Stimulated activated CD4-positive, alpha-beta T cell treated with anti-CD3 and anti-CD28 coated beads, Interleukin-4, amount 100 ng/mL, for 24 hours (primary cell): Measurements from ENCODE around the gene UBE2O.

Source experiments
- DNase-seq: peaks from one replicate; pipeline ENCODE4 v3.0.0-alpha.2; 2020

UBE2O gene

DNA sequence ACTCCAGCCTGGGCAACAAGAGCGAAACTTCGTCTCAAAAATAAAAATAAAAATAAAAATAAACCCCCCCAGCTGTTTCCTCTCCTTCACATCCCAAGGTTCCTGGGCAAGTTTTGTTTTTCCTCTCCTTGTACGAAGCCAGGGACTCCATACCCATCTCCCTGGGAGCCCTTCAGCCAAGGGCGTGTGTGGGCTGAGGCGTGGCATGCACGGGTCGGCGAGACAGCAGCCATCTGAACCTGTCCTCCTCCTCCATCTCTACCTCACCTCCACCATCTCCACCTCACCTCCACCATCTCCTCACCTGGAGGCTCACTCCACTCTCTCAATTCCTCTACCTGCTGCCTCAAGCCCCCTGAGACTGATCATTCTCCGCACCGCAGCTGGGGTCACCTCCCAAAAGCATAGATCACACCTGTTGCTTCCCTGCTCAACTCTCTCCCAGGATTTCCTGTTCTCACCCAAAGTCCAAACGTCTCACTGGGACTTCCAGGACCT is 31.3 kb upstream of the UBE2O start:
- no peak for DNase-seq

DNA sequence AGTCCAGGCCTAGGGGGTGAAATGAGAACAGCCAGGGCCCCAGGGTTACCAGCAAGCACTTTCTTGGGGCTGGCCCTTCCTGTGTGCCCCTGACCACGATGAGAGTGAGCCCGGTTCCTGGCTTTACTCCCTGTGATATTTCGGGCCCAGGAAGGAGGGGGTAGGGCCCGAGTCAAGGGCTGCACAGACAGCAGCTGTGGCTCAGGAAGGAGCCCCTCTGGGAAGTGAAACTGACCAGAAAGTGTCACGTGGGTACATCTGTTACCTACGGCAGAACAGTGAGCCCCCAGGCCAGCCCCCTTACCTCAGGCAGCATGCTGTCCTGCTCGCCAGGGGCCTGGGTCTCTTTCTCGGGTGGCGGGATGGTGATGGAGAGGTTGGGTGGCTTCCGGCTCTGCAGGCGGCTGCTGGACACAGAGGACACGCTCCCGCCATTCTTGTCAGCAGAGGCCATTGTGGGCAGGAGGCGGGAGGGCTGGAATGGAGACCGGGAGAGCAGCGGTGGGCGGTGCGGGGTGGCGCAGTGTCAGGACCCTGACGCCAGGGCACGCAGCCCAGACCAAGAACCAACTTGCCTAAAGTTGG is 28.2 kb upstream of the UBE2O start:
- no peak for DNase-seq

DNA sequence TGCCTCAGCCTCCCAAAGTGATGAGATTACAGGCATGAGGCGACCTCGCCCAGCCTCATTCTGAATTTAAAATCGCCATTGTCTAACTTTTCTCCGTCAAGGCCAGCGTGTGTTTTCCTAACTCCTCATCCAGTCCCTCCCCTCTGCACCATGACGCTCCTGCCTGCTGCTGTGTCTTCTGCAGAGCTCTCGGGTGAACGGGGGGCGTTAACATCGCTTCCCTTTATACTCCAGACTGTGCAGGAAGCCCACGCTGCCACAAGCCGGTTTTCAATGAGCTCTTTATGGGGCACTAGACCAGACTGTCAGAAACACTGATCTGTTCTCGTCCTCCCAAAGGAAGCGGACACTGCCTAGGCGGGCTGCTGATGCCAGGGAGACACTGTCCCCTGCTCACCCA is 27.7 kb upstream of the UBE2O start:
- no peak for DNase-seq

DNA sequence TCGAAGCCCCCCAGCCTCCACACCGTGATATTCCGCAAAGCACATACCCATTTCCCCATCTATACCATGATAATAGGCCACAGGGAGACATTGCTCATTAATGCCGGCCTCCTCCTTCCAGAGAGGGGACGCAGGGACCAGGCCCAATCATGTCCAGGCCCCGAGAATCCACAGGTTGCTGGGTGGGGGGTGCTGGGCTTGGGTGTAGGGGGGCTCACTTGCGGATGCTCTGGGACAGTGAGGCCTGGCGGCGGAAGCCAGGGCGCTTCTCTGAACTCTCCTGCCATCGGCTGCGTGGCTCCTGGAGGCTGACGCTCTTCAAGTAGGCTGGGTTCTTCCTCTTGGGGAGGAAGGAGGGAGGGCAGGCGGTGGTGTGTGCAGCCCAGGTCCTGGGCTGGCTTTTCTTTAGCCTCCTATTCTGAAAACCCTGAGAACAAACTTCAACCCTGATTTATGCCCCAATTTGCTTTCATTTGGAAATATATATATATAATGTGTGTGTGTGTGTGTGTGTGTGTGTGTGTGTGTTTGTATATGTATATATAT is 26.6 kb upstream of the UBE2O start:
- no peak for DNase-seq

DNA sequence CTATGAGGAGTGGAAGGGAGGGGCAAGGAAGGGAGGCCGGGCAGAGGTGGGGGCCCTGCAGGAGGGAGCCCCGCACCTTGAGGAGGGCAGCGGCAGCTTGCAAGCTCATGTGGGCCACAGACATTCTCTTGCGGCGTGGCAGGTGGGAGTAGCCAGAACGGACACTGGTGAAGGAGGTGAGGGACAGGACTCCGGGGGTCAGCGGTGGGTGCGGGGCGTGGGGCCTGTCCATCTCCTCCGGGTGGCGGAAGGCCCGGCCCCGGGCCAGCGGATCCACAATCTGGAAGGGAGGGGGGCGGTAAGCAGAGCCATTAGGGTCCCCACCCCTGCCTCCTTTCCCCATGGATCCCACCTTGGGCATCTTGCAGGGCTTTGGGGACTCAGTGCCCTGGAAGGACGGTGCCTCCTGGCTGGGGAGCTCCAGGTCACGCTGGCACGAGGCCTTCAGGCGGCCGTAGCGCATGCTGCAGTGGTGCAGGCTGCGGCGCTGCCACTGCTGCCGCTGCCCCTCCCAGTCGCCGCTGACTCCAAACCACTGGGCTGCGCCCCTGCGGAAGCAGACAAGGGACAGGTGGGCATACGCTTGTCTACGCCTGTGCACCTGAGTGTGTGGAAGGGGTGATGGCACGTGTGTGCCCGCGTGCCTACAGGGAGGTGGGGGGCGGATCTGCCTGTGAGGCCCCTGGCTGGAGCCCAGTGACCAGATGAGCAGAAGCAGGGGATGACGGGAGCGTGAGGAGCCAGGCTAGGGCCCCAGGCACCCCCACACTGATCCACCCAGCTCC is 26.0 kb upstream of the UBE2O start:
- no peak for DNase-seq

DNA sequence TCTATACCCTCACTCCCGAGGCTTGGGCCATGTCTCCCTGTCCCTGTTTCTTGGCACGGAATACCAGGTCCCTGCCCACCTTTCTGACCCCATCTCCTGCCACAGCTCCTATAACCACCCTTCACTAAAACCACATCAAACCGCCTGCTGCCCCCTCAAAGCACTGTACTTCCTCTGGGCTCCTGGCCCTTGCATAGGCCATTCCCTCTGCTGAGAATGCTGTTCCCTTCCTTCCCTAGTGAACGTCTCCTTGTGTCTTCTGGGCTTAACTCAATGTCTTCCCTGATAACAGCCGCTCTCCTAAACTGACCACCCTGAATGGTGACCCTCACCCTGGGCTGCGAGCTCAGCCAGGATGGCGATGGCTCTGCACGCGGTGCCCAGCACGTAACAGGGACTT is 25.1 kb upstream of the UBE2O start:
- no peak for DNase-seq

DNA sequence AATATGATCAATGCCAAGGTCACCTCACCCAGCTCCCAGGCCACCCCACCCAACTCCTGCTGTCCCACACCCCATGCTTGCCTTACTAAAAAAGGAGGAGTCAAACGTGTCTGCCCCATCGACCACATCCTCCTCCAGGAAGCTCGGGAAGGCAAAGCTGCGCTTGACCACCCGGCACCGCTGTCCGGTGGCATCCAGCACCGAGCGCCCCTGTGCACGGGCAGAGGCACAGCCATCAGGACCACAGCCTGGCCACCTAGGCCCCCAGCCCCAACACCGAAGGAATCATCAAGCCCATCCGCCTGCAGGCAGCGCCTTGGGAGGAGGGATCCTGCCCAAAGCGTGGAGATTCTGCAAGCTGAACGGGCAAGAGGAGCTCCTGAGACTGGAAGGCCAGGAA is 24.6 kb upstream of the UBE2O start:
- DNase-seq, result no peak

DNA sequence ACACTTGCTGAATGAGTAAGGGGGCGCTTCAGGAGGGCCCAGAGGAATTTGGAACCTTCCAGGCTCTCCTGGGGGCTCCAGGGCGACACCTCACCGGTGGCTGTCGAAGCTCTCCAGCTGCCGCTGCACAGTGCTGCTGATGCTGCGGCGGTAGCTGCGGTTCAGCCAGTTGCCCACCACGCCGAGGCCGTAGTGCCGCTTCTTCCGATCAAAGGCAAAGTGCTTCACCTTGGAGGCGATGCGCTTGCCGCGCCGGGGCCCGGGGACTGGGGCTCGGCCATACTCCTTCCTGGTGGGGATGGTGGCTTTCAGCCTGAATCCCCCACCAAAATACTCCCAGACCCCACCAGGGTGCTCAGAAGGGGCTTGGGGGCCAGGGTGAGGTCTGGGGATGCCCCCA is 23.8 kb upstream of the UBE2O start:
- DNase-seq, result no peak

DNA sequence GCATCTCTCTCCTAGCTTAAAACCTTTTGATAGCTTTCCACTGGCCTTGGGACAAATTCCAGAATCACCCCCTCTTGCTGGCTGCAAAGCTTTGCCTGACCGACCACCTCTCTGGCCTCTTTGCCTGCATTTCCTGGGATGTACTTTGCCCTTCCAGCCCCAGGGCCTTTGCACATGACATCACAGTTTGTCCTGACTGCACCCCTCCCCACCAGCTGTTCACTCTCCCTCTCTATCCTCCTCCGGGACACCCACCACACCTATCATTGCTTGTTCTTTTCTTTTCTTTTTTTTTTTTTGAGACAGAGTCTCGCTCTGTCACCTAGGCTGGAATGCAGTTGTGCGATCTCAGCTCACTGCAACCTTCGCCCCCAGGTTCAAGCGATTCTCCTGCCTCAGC is 22.4 kb upstream of the UBE2O start:
- DNase-seq, result no peak

DNA sequence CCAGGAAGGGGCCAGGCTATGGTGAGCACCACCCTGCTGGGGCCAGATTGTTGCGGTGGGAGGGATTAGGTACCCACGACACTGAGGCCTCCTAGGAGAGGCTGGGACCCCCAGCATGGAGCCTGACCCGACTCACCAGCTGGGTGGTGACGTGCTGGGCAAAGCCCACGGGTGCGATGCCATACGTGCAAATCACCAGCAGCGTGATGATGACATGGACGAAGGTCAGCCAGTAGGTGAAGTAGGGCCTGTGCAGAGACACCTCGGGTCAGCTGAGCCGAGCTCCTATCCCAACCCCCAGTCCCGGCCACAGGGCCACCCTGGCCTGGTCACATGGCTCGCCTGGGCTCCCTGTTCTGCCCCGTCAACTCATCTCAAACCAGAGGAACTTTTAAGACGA is 21.9 kb upstream of the UBE2O start:
- DNase-seq, result no peak

DNA sequence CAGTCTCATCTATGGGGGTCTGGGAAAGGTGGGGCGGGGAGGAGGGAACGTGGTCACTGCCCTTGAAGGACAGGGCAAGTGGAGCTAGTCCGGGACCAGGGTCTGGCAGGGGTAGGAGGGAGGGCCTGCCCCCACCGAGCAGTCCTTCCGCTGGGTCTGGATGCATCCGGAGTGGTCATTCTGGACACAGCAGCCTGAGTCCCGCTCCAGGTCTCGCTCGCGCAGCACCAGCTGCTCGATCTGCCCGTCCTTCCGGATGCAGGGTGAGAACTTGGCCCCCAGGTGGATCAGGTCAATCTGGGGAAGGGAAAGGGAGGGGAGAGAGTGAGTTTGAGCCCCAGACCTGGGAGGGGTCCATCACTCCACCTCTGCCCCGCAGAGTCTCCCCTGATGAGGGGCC is 21.3 kb upstream of the UBE2O start:
- DNase-seq, result no peak

DNA sequence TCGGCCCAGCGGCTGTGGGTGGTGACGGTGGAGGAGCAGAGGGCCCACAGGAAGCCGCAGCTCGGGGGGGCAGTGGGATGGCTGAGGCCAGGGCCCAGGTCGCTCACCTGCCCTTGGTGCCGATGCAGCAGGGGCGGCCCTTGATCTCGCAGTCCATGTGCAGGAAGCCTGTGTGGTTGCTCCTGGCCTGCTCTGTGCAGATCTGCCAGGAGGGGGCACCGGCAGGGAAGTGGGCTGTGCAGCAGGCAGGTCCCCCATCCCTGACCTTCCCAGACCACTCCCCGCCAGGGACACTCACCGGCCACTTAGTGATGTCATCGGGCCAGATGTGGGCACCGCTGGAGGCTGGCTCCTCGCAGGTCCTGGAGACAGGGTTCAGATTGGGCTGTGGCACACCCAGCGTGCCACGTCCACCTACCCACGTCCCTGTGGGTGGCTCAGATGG is 20.6 kb upstream of the UBE2O start:
- DNase-seq, result no peak

DNA sequence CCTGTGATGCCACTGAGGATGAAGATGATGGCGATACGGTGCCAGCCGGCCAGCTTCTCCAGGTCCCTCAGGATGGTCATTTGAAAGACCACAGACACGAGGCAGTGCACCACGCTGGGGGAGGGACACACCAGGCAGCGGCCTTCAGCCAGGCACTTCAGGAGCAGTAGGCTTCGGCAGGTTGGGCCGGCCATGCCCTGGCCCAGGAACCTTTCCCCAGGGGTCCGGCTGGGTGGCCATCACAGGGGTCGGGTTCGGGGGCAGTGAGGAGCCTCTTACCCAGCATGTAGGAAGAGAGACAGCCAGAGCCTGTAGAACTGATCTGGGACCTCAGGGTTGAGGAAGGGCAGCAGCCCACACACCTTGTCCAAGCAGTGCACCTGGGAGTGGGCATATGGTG is 19.8 kb upstream of the UBE2O start:
- DNase-seq, result no peak

DNA sequence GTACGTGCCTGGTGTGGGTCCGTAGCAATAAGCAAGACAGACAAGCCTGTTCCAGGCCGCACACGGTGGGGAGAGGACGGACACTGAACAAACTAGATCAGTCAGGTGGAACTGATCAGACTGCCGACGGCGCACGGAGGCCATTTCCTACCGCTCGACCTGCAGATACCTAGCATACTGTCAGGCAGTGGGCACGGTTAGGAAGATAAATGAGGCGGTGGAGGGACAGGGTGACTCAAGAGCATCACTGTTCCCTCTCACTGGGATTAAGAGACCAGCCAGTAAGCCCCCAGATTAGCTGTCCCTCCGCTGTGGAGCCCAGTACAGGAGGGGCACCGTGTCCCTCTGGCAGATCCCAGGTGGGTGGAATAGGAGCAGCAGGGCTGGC is 19.3 kb upstream of the UBE2O start:
- DNase-seq, result no peak

DNA sequence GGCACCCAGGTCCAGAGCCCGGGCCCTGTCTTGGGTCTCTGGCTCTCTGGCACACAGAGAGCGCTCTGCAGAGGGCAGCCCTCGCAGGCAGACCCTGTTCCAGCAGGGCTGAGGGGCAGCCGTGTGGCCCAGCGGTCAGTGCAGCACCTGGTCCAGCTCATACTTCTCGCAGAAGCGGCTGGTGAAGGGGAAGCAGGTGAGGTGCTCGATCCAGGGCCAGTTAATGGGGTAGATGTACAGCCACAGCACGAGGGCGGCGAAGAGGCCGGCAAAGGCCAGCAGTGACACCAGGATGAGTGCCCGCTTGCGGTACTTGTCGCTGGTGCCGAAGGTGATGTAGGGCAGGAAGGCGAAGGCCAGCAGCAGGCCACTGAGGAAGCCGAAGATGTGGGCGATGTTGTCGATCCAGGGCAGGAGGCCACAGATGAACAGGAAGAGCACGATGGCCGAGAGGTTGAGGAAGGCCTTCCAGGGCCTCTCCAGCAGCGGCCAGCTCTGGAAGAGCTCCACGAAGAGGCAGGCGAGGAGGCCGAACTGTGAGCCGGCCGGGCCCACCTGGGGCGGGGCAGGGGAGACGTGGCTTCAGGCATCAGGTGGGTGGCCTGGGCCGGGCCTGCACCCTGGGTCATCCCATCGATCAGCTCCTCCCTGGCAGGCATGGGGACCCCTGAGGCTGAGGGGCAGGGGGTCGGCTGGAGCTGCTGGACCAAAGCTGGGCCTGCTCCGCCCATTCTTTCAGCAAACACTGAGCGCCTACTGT is 18.7 kb upstream of the UBE2O start:
- DNase-seq, result no peak

DNA sequence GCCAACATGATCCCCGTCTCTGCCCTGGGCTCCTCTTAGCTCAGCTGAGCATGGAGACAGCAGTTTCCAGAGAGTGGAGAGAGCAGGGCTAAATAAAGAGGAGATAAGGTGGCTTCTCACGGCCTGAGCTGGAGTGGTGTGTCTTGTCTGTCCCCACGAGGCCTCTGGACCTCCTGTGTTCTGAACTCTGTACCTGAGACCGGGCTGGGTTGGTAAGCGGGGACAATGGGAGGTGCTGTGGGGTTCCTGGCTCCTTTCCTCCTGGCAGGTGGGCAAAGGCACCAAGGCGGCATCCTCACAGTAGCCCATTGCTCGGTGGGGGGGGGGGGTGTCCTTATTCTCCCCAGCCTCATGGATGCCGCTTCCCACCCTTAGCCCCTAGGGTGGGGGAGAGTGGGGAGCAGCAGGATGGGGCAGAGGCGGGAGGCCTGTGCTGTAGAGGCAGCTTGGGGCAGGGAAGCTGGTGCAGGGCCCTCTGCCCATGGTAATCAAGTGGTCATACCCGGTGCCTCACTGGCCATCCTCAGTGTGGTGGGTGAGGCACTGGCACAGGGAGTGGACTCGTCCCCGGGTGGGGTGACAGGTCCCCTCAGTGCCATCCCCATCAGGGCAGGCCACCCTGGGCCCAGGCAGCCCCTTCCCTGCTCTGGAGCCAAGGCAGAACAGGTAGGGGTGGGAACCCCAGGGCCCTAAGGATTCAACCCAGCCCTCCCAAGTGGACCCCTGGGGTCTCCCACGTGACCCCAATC is 17.2 kb upstream of the UBE2O start:
- no peak for DNase-seq

DNA sequence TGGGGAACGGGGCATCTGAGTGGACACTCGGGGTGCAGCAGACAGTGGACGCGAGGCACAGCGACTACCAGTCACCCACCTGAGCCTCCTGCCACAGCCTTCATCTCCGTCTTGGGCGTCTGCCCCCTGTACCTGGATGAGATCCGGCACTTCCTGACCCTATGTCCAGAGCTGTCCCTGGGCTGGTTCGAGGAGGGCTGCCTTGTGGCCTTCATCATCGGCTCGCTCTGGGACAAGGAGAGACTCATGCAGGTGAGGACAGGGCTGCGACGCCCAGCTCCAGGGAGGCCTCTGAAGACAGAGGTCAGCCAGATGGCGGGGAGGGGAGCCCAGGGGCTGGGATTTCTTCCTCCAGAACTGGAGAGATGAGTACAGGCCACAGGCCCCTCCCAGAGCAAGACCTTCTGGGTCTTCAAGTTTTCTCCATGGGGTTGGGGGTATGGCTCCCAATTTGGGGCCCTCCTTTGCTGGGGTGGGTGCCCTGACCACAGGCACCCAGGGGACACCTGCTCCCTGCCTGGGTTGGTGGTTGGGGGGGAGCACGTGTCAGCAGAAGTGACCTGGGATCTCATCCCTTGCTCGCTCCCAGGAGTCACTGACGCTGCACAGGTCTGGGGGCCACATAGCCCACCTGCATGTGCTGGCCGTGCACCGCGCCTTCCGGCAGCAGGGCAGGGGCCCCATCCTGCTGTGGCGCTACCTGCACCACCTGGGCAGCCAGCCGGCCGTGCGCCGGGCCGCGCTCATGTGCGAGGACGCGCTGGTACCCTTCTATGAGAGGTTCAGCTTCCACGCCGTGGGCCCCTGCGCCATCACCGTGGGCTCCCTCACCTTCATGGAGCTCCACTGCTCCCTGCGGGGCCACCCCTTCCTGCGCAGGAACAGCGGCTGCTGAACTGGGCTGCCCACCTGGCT is 16.4 kb upstream of the UBE2O start:
- DNase-seq, result no peak

DNA sequence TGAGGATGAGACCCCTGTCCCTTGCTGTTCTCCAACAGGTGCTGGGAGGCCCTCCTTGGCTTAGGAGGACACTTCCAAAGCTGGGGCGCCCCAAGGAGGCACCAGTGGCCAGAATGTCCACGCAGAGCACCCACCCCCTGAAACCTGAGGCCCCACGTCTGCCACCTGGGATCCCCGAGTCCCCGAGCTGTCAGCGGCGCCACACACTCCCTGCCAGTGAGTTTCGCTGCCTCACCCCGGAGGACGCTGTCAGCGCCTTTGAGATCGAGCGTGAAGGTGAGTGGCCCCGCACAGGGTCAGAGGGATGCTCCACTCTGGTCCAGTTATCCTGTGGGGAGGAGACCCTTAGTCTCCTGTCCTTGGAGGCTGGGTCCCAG is 15.7 kb upstream of the UBE2O start:
- no peak for DNase-seq

DNA sequence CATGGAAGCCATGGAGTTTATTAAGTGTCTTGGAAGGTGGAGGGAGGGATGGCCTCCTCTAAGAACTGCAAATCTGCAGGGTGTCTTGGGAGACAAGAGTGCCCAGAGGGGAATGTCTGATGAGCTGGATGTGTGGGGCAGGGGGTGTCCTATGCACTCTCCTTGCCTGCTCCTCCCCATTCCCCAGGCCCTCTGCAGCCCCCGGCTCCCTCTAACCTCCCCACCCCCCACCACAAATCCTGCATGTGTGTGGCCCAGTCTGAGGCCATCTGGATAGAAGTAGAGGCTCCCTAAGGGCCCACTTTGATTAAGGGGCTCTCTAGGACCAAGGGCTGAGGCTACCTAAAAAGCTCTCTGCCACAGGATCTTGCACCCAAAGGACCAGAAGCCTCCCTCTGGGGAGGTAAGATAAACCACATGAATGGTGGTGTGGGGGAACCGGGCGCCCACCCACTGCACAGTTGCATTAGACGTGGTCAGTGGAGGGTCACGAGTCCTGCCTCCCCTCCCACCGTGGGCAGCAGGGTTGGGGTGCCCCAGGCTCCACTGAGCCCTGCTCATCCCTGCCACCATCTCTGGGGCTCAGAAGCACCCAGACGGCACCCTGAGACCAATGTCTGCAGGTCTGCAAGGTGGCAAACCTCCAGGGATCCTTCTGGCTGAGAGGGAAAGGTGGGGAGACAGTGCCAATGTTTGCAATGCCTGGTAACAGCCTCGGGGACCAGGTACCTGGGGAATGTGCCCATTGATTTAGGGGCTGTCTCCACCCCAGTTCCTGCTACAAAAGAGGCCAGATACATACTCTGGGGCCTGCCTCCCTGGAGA is 15.1 kb upstream of the UBE2O start:
- DNase-seq, result no peak

DNA sequence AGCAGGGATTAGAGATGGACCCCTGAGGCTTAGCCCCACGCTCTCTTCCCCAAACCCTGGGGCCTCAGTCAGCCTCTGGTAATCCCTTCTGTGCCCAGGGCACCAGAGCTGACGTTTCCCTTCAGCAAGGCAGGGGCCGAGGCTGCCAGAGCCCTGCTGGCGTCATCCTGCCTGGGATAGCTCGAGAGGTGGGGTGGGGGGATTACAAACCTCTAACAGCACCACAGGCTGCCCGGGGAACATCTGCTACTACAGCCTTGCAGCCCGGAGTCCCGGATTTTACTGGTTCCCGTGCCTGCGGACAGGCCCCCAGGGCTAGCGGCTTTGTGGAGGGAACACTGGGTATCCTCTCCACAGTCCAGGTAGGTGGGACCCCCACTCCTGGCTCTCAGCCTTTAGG is 14.4 kb upstream of the UBE2O start, which contains the start of gene AANAT:
Gene AANAT, plus strand, starts transcription at position 238 of the 400 bp plus-strand sequence. CDS start 1,144 bp downstream, outside the sequence.
- no peak for DNase-seq

DNA sequence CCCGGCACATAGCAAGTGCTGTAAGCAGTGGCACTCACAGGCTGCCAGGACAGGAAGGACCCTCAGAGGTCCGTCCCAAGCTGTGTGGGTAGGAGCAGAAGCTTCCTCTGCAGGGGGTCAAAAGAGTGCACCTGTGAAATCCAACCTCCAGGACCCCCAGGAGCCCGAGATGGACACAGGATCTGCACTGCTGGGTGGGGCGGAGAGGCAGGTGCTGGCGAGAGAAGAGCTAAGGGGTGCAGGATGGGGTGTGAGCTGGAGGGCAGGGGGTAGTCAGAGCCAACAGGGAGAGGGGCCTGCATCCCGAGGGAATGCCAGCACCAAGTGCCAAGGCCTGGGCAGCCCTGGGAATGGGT is 13.8 kb upstream of the UBE2O start:
- DNase-seq, result no peak
